Measurements from ENCODE around the gene TBC1D30.
"Not testable (repeated sequence)": the region's sequence is repeated elsewhere in the genome, so short reads cannot be mapped to it uniquely, and the experiment has no call there.

TBC1D30 gene

DNA sequence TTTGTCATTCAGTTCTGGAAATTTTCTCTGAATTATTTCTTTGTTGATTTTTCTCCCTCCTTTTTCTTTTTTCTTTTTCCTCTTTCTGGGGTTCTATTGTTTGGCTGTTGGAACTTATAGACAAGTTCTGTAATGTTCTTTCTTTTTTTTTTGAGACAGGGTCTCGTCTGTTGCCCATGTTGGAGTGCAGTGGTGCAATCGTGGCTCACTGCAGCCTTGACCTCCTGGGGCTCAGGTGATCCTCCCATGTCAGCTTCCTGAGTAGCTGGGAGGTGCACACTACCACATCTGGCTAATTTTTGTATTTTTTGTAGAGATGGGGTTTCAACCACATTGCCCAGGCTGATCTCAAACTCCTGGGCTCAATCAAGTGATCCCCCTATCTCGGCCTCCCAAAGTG is 30.1 kb upstream of the TBC1D30 start:
- Histone ChIP-seq H2AFZ (ENCODE audit: low read depth, low read length) (no peak overlapping the region), H3K36me3 (ENCODE audit: insufficient read depth, low read length) (no peaks in the 10 kb centered on the region), H3K4me3 (ENCODE audit: low read length) (no peak overlapping the region), H3K9me3 (ENCODE audit: low read length) (no peaks in the 10 kb centered on the region), H3K4me1 (ENCODE audit: insufficient read depth, low read length) (no peaks in the 10 kb centered on the region), H3K27me3 (ENCODE audit: insufficient read depth, low read length) (no peaks in the 10 kb centered on the region)

DNA sequence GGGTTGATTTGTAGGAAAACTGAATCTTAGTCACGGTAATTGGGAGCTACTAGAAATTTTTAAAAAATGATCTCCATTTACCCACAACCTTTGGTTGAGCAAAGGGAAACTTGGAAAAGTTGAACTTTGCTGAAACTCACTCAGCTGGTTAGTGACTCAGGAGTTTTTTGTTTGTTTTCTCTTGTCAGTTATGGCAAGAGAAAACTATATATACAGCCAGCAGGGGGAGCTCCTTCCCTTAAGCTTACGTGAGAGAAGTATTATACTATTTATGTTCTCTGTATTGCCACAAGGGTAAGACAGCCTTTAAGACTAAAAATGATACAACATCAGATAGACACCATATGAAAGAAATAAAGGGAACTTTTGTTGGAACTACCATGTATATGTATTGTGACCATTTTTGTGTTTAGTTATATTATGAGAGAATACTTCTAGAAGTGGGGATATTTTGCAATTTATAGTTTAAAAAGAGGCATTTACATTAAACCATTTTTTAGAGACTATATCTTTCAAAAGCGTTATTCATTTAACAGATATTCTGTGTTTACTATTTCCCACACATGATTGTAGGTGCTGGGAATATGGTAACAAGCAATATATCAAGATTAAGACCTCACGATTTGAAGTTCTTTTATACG is 28.1 kb upstream of the TBC1D30 start:
- Histone ChIP-seq H3K9me3 (ENCODE audit: low read length) (no peaks in the 10 kb centered on the region), H3K36me3 (ENCODE audit: insufficient read depth, low read length) (no peaks in the 10 kb centered on the region), H3K4me1 (ENCODE audit: insufficient read depth, low read length) (no peaks in the 10 kb centered on the region), H3K27me3 (ENCODE audit: insufficient read depth, low read length) (peaks cover 4% of the 10 kb centered on the region), H3K4me3 (ENCODE audit: low read length) (no peak overlapping the region), H2AFZ (ENCODE audit: low read depth, low read length) (no peak overlapping the region)

DNA sequence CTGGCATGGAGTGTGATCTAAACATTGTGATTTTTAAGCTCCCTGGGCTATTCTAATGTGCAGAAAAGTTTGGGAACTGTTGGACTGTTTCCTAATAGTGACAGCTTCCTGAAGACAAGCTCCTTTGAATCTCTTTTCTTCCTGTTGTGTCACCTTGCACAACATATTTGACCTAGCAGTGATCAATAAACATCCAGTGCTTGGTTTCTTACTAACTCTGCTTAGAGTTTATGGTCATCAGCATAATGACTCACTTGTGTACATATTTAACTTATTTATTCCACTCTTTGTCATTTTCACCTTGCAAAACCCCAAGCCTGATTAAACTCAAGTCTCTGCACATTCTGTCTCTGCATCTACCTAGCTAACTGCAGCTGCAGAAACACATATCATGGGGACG is 27.3 kb upstream of the TBC1D30 start:
- Histone ChIP-seq H3K9me3 (ENCODE audit: low read length) (no peaks in the 10 kb centered on the region), H3K36me3 (ENCODE audit: insufficient read depth, low read length) (no peaks in the 10 kb centered on the region), H2AFZ (ENCODE audit: low read depth, low read length) (no peak overlapping the region), H3K27me3 (ENCODE audit: insufficient read depth, low read length) (peaks cover 4% of the 10 kb centered on the region), H3K4me1 (ENCODE audit: insufficient read depth, low read length) (no peaks in the 10 kb centered on the region), H3K4me3 (ENCODE audit: low read length) (no peak overlapping the region)

DNA sequence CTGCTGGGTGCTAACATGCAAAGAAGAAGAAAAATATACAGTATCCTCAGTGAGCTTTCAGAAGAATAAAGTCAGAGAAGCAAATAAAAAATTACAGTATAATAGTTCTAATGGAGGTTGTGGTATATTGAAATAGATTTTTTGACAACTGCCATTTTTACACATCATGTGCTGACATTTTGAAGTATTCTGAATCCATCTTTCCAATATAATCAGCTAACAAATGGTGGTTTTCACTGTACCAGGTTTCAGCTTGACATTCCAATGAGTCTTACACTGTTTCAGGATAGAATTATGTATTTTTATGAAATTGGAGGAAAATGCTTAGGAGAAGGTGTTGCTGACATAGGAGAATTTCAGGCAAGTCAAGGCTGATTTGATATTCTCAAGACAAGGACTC is 26.3 kb upstream of the TBC1D30 start:
- Histone ChIP-seq H3K4me3 (ENCODE audit: low read length) (no peak overlapping the region), H3K9me3 (ENCODE audit: low read length) (no peaks in the 10 kb centered on the region), H3K4me1 (ENCODE audit: insufficient read depth, low read length) (no peaks in the 10 kb centered on the region), H3K27me3 (ENCODE audit: insufficient read depth, low read length) (peaks cover 4% of the 10 kb centered on the region), H3K36me3 (ENCODE audit: insufficient read depth, low read length) (no peaks in the 10 kb centered on the region), H2AFZ (ENCODE audit: low read depth, low read length) (no peak overlapping the region)

DNA sequence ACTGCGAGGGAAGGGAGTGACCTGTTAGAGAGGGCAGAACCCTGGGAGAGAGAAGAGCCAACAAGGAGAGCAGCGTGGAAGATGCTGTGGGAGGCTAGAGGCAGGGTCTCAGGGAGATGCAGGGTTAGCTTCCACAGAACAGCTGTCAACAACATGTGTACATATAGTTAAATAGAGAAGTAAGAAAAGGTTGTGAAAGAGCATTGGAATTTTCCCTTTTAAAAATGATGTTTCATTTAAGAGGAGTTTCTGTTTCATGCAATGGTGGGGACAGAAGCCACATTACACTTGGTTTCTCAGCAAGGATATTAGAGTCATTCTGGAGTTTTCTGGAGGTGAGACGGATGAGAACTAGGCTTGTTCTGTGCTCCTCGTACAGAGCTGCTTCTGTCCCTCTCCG is 23.8 kb upstream of the TBC1D30 start:
- peaks cover 4% of the 10 kb centered on the region for H3K27me3 ChIP-seq (ENCODE audit: insufficient read depth, low read length)
- H3K36me3 ChIP-seq (ENCODE audit: insufficient read depth, low read length), result no peaks in the 10 kb centered on the region
- H3K4me3 ChIP-seq (ENCODE audit: low read length), result no peak overlapping the region
- H2AFZ ChIP-seq (ENCODE audit: low read depth, low read length), result no peak overlapping the region
- no peaks in the 10 kb centered on the region for H3K9me3 ChIP-seq (ENCODE audit: low read length)
- no peaks in the 10 kb centered on the region for H3K4me1 ChIP-seq (ENCODE audit: insufficient read depth, low read length)

DNA sequence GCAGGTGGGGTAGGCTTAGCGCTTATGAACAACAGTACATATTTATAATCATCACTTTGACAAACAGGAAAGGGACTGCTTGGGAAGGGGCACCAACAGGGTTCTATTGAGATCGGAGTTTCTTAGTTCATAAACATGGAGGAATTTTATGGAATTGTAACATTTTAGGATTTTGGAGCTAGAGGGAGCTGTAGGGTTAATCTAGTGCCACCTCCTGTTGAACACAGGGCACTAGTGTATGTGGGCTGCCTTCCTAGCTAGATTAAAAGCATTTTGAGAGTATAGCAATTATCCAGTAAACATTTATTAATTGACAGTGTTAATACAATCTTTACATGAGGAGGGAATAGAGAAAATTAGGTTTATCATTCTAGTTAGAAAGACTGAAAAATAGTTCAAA is 23.1 kb upstream of the TBC1D30 start:
- no peaks in the 10 kb centered on the region for H3K36me3 ChIP-seq (ENCODE audit: insufficient read depth, low read length)

DNA sequence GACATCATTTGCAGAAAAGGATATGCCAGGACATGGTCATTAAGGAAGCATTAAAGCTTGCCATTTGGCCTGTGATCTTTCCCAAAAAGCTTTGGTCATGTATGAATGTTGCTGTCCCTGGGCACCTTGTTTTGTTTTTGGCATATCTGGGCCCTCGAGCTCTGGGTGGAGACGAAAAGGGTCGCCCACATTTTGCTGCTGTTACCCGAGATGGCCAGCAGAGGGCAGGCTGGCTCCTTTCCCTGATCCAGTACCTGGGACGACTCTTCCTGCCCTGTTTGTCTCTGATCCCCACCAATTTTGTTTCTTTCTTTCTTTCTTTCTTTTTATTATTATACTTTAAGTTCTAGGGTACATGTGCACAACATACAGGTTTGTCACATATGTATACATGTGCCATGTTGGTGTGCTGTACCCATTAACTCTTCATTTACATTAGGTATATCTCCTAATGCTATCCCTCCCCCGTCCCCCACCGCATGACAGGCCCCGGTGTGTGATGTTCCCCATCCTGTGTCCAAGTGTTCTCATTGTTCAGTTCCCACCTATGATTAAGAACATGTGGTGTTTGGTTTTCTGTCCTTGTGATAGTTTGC is 22.2 kb upstream of the TBC1D30 start:
- not testable (repeated sequence) for H3K4me1 ChIP-seq (ENCODE audit: insufficient read depth, low read length); H3K4me3 ChIP-seq (ENCODE audit: low read length); H3K9me3 ChIP-seq (ENCODE audit: low read length); H2AFZ ChIP-seq (ENCODE audit: low read depth, low read length); H3K36me3 ChIP-seq (ENCODE audit: insufficient read depth, low read length); H3K27me3 ChIP-seq (ENCODE audit: insufficient read depth, low read length)

More for the DNA sequence above, 23.1 kb upstream of the TBC1D30 start:
- H3K4me3 ChIP-seq (ENCODE audit: low read length), result no peak overlapping the region
- H3K4me1 ChIP-seq (ENCODE audit: insufficient read depth, low read length), result no peaks in the 10 kb centered on the region
- no peak overlapping the region for H2AFZ ChIP-seq (ENCODE audit: low read depth, low read length)
- H3K27me3 ChIP-seq (ENCODE audit: insufficient read depth, low read length), result peaks cover 4% of the 10 kb centered on the region
- H3K9me3 ChIP-seq (ENCODE audit: low read length), result no peaks in the 10 kb centered on the region

DNA sequence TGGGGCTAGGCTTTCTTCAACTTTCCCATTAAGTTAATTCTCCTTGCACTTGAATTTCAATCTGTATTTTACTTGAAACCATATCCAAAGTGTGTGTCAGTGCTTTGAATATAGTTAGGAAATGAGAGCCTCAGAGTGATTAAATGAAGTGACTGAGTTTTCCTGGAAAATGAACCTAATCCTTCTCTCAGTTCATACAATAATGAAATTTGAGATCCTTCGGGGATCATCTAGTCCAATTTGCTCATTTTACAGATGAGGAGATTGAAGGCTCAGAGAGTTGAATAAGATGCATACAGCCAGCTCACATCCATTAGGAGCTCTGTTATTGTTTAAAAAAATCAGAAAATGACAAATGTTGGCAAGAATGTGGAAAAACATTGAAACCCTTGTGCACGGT is 18.3 kb upstream of the TBC1D30 start:
- Histone ChIP-seq H3K4me3 (ENCODE audit: low read length) (no peak overlapping the region), H3K36me3 (ENCODE audit: insufficient read depth, low read length) (no peaks in the 10 kb centered on the region), H3K4me1 (ENCODE audit: insufficient read depth, low read length) (no peaks in the 10 kb centered on the region), H3K27me3 (ENCODE audit: insufficient read depth, low read length) (no peaks in the 10 kb centered on the region), H3K9me3 (ENCODE audit: low read length) (no peaks in the 10 kb centered on the region), H2AFZ (ENCODE audit: low read depth, low read length) (no peak overlapping the region)

DNA sequence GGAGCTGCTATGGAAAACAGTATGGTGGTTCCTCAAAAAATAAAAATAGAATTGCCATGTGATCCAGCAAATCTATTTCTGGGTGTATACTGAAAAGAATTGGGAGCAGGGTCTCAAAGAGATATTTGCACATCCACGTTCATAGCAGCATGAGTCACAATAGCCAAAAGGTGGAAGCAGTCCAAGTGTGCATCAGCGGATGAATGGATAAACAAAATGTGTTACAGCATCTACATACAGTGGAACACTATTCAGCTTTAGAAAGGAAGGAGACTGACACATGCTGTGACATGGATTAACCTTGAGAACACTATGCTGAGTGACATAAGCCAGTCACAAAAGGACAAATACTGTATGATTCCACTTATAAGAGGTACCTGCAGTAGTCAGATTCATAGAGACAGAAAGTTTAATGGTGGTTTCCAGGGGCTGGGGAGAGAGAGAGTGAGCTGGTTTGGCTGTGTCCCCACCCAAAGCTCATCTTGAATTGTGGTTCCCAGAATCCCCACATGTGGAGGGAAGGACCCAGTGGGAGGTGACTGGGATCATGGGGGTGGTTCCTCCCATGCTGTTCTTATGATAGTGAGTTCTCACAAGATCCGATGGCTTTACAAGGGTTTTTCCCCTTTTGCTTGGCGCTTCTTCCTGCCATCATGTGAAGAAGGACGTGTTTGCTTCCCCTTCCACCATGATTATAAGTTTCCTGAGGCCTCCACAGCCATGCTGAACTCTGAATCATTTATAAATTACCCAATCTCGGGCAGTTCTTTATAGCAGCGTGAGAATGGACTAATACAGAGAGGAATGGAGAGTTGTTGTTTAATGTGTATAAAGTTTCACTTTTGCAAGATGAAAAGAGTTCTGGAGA is 17.6 kb upstream of the TBC1D30 start:
- no peak overlapping the region for H2AFZ ChIP-seq (ENCODE audit: low read depth, low read length)

DNA sequence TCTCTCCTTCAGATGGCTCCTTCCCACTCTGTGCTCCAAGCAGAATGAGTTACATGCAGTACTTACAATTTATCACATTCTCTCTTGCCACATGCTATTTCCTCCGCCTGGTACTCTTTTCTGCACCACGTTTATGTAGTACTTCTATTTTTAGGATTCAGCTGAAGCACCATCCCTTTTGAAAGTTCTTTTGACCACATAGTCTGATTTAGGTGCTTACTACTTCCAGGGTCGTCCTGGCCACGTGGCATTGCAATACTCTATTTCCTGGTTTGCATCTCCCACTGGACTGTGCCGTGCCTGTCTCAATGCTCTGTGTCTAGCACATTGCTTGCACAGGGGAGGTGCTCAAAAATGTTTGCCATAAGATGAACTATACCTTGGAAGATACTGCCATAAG is 16.3 kb upstream of the TBC1D30 start:
- Histone ChIP-seq H2AFZ (ENCODE audit: low read depth, low read length) (no peak overlapping the region), H3K27me3 (ENCODE audit: insufficient read depth, low read length) (no peaks in the 10 kb centered on the region), H3K4me1 (ENCODE audit: insufficient read depth, low read length) (no peaks in the 10 kb centered on the region), H3K36me3 (ENCODE audit: insufficient read depth, low read length) (no peaks in the 10 kb centered on the region), H3K4me3 (ENCODE audit: low read length) (no peak overlapping the region), H3K9me3 (ENCODE audit: low read length) (no peaks in the 10 kb centered on the region)

More for the DNA sequence above, 17.6 kb upstream of the TBC1D30 start:
- no peak overlapping the region for H3K4me3 ChIP-seq (ENCODE audit: low read length)
- no peaks in the 10 kb centered on the region for H3K27me3 ChIP-seq (ENCODE audit: insufficient read depth, low read length)
- no peaks in the 10 kb centered on the region for H3K4me1 ChIP-seq (ENCODE audit: insufficient read depth, low read length)
- no peaks in the 10 kb centered on the region for H3K36me3 ChIP-seq (ENCODE audit: insufficient read depth, low read length)
- no peaks in the 10 kb centered on the region for H3K9me3 ChIP-seq (ENCODE audit: low read length)

DNA sequence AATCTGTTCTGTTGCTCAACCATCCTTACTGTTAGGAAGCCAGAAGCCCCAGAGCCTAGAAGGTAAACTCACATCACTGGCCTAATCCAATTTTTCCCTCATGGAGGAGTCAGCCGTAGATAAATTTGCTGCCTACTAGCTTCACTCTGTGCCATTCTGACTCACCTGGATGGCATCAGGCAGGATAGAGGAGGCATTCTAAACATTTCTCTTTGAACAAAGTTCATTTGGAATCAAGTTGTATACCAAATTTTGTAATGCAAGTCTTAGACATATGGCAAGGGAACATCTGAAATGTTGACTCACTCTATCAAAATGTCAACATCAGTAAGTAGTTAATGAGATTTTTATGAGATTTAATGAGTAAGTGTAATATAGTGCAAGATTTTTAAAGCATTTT is 13.6 kb upstream of the TBC1D30 start:
- H3K9me3 ChIP-seq (ENCODE audit: low read length), result no peaks in the 10 kb centered on the region
- H2AFZ ChIP-seq (ENCODE audit: low read depth, low read length), result no peak overlapping the region
- no peaks in the 10 kb centered on the region for H3K4me1 ChIP-seq (ENCODE audit: insufficient read depth, low read length)
- no peak overlapping the region for H3K4me3 ChIP-seq (ENCODE audit: low read length)
- H3K27me3 ChIP-seq (ENCODE audit: insufficient read depth, low read length), result no peaks in the 10 kb centered on the region
- no peaks in the 10 kb centered on the region for H3K36me3 ChIP-seq (ENCODE audit: insufficient read depth, low read length)

DNA sequence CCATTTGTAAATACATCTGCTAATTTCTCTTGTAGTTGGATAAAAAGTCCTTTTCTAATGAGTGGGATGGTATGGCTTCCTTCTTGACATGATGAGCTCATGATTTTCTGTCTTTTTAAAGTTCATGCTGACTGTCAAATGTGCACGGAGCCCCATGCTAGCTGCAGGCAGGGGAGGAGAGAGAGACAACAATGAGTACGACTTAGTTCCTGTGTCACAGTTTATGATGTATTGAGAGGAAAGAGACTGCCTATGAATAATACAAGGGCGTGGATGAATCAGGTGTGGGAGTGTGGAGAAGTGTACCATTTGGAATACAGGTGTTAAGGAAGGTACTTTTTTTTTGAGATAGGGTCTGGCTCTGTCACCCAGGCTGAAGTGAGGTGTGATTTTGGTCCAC is 10.7 kb upstream of the TBC1D30 start:
- Histone ChIP-seq H3K4me3 (ENCODE audit: low read length) (no peak overlapping the region), H3K9me3 (ENCODE audit: low read length) (no peaks in the 10 kb centered on the region), H3K4me1 (ENCODE audit: insufficient read depth, low read length) (no peaks in the 10 kb centered on the region), H3K27me3 (ENCODE audit: insufficient read depth, low read length) (no peaks in the 10 kb centered on the region), H3K36me3 (ENCODE audit: insufficient read depth, low read length) (no peaks in the 10 kb centered on the region), H2AFZ (ENCODE audit: low read depth, low read length) (no peak overlapping the region)

DNA sequence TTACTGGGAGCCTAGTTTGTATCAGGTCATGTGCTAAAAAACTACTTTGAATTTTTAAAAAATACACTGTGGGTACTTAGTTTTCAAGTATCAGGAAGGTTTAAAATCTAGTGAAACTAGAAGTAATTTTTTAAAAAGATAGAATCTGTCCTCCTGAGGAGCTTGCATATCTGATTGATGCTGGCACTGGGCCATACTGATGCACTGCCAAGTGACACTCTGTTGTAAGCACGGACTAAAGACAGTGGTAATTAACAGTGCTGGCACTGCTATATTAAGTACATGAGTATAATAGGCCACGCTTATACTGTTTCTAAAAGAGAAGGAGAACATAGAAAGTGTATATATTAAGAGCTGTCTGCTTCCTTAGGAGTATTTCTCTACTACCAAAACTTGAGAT is 10.0 kb upstream of the TBC1D30 start:
- Histone ChIP-seq H2AFZ (ENCODE audit: low read depth, low read length) (no peak overlapping the region), H3K36me3 (ENCODE audit: insufficient read depth, low read length) (no peaks in the 10 kb centered on the region), H3K4me3 (ENCODE audit: low read length) (no peak overlapping the region)

More for the DNA sequence above, 10.0 kb upstream of the TBC1D30 start:
- no peaks in the 10 kb centered on the region for H3K27me3 ChIP-seq (ENCODE audit: insufficient read depth, low read length)
- no peaks in the 10 kb centered on the region for H3K4me1 ChIP-seq (ENCODE audit: insufficient read depth, low read length)
- H3K9me3 ChIP-seq (ENCODE audit: low read length), result no peaks in the 10 kb centered on the region

Data from neuron (in vitro differentiated cells).